Rectal smooth muscle tissue (tissue), 1 donor: ENCODE data around the gene CES2.
A peak's percentile ranks its signal among the peaks of the same experiment; 100 is the strongest.

Experiments used
- H3K27ac ChIP-seq: one replicate; pipeline ENCODE4 v1.7.0; 2013; ENCODE audit warnings: low read depth, low read length, inconsistent platforms
- H3K27me3 ChIP-seq: one replicate; pipeline ENCODE4 v1.7.0; 2013; ENCODE audit warnings: low read length; ENCODE audit not compliant: control insufficient read depth, insufficient read depth
- H3K36me3 ChIP-seq: one replicate; pipeline ENCODE4 v1.7.0; 2013; ENCODE audit warnings: low read length; ENCODE audit not compliant: control insufficient read depth, insufficient read depth
- H3K4me1 ChIP-seq: one replicate; pipeline ENCODE4 v1.7.0; 2013; ENCODE audit warnings: low read length; ENCODE audit not compliant: control insufficient read depth, insufficient read depth
- H3K4me3 ChIP-seq: one replicate; pipeline ENCODE4 v1.7.0; 2013; ENCODE audit warnings: low read length
- H3K9ac ChIP-seq: one replicate; pipeline ENCODE4 v1.7.0; 2013; ENCODE audit warnings: low read length

The CES2 gene

GRCh38 chr16:66916518-66916917 is 18.8 kb upstream of the CES2 start:
- H3K27ac ChIP-seq, result no peak overlapping the region
- H3K27me3 ChIP-seq, result no peaks in the 10 kb centered on the region

GRCh38 chr16:66917741-66918140 is 17.6 kb upstream of the CES2 start:
- Histone ChIP-seq H3K4me1 (no peaks in the 10 kb centered on the region), H3K9ac (no peak overlapping the region), H3K27ac (no peak overlapping the region), H3K27me3 (no peaks in the 10 kb centered on the region), H3K4me3 (no peak overlapping the region), H3K36me3 (no peaks in the 10 kb centered on the region)

More at GRCh38 chr16:66916518-66916917, 18.8 kb upstream of the CES2 start:
- Histone ChIP-seq H3K9ac (no peak overlapping the region), H3K4me3 (no peak overlapping the region), H3K4me1 (no peaks in the 10 kb centered on the region), H3K36me3 (no peaks in the 10 kb centered on the region)

- Histone ChIP-seq H3K9ac (no peak overlapping the region), H3K4me1 (peaks cover 4% of the 10 kb centered on the region), H3K4me3 (no peak overlapping the region), H3K27me3 (no peaks in the 10 kb centered on the region), H3K36me3 (no peaks in the 10 kb centered on the region), H3K27ac (no peak overlapping the region)
These were observed 17.0 kb upstream of the CES2 start for GRCh38 chr16:66918355-66918754.

- H3K27ac ChIP-seq, result no peak within 1 kb of the TSS
- no peak within 1 kb of the TSS for H3K9ac ChIP-seq
These were observed 16.3 kb upstream of the CES2 start, which contains the start of gene CDH16 for GRCh38 chr16:66918803-66919568. Gene CDH16 (minus strand): TSS chr16:66918885. CDS start chr16:66918065, 820 bp downstream.

GRCh38 chr16:66919569-66920298 is 15.6 kb upstream of the CES2 start:
- Histone ChIP-seq H3K4me3 (no peak overlapping the region), H3K4me1 (peaks cover 9% of the 10 kb centered on the region), H3K36me3 (no peaks in the 10 kb centered on the region), H3K27me3 (no peaks in the 10 kb centered on the region), H3K9ac (no peak overlapping the region), H3K27ac (no peak overlapping the region)

More at GRCh38 chr16:66918803-66919568, 16.3 kb upstream of the CES2 start, which contains the start of gene CDH16:
- peaks cover 9% of the 10 kb centered on the region for H3K4me1 ChIP-seq
- no peaks in the 10 kb centered on the region for H3K36me3 ChIP-seq
- no peaks in the 10 kb centered on the region for H3K27me3 ChIP-seq
- no peak within 1 kb of the TSS for H3K4me3 ChIP-seq

- Histone ChIP-seq H3K27me3 (no peaks in the 10 kb centered on the region), H3K36me3 (no peaks in the 10 kb centered on the region), H3K9ac (no peak overlapping the region), H3K27ac (no peak overlapping the region), H3K4me1 (peaks cover 9% of the 10 kb centered on the region), H3K4me3 (no peak overlapping the region)
These were observed 15.1 kb upstream of the CES2 start for GRCh38 chr16:66920299-66920590.

GRCh38 chr16:66920924-66921680 is 14.2 kb upstream of the CES2 start:
- H3K4me1 ChIP-seq, result peaks cover 12% of the 10 kb centered on the region
- no peak overlapping the region for H3K27ac ChIP-seq
- no peak overlapping the region for H3K9ac ChIP-seq
- no peaks in the 10 kb centered on the region for H3K27me3 ChIP-seq
- no peaks in the 10 kb centered on the region for H3K36me3 ChIP-seq
- no peak overlapping the region for H3K4me3 ChIP-seq

GRCh38 chr16:66921729-66922450 is 13.4 kb upstream of the CES2 start:
- no peak overlapping the region for H3K27ac ChIP-seq
- H3K4me1 ChIP-seq, result peaks cover 12% of the 10 kb centered on the region

GRCh38 chr16:66923247-66923731 is 12.0 kb upstream of the CES2 start:
- H3K9ac ChIP-seq, result no peak overlapping the region
- no peaks in the 10 kb centered on the region for H3K36me3 ChIP-seq
- H3K27me3 ChIP-seq, result no peaks in the 10 kb centered on the region
- peak overlapping the region; percentile 59 for H3K27ac ChIP-seq
- peak overlapping the region; percentile 39 for H3K4me3 ChIP-seq
- H3K4me1 ChIP-seq, result peaks cover 12% of the 10 kb centered on the region

More at GRCh38 chr16:66921729-66922450, 13.4 kb upstream of the CES2 start:
- Histone ChIP-seq H3K4me3 (no peak overlapping the region), H3K36me3 (no peaks in the 10 kb centered on the region), H3K9ac (no peak overlapping the region), H3K27me3 (no peaks in the 10 kb centered on the region)

- no peaks in the 10 kb centered on the region for H3K27me3 ChIP-seq
- H3K4me3 ChIP-seq, result peak overlapping the region; percentile 39
- H3K9ac ChIP-seq, result no peak overlapping the region
- peak overlapping the region; percentile 38 for H3K27ac ChIP-seq
- peaks cover 12% of the 10 kb centered on the region for H3K4me1 ChIP-seq
- no peaks in the 10 kb centered on the region for H3K36me3 ChIP-seq
These were observed 11.4 kb upstream of the CES2 start for GRCh38 chr16:66923866-66924265.

- H3K36me3 ChIP-seq, result no peaks in the 10 kb centered on the region
- H3K4me1 ChIP-seq, result peaks cover 12% of the 10 kb centered on the region
- no peak overlapping the region for H3K9ac ChIP-seq
- no peaks in the 10 kb centered on the region for H3K27me3 ChIP-seq
- peak overlapping the region; percentile 68 for H3K4me3 ChIP-seq
- H3K27ac ChIP-seq, result peak overlapping the region; percentile 87
These were observed 10.6 kb upstream of the CES2 start for GRCh38 chr16:66924527-66925321.
